Activated CD4-positive, alpha-beta T cell treated with anti-CD3 and anti-CD28 coated beads for 24 hours (primary cell): Measurements from ENCODE around the gene SLC27A5.
A peak's percentile ranks its signal among the peaks of the same experiment; 100 is the strongest.
"Not testable (repeated sequence)": the region's sequence is repeated elsewhere in the genome, so short reads cannot be mapped to it uniquely, and the experiment has no call there.

Experiments used
- DNase-seq, 2 donors: peaks; one replicate each; pipeline ENCODE4 v3.0.0-alpha.2; 2020; ENCODE audit warnings: low read depth in 2 of 2

The SLC27A5 gene

GRCh38 chr19:58498316-58499020 lies 13.3 kb downstream of the SLC27A5 start:
- no peak for DNase-seq

GRCh38 chr19:58497634-58498170 lies 14.1 kb downstream of the SLC27A5 start:
- no peak for DNase-seq

- no peak for DNase-seq
Observed at GRCh38 chr19:58492265-58492664, 19.5 kb downstream of the SLC27A5 start.

- no peak for DNase-seq
Observed at GRCh38 chr19:58491393-58491792, 20.4 kb downstream of the SLC27A5 start.

GRCh38 chr19:58484349-58484748 lies 27.4 kb downstream of the SLC27A5 start:
- not testable (repeated sequence) for DNase-seq

- DNase-seq, result no peak
Observed at GRCh38 chr19:58483776-58484175, 28.0 kb downstream of the SLC27A5 start.

- no peak for DNase-seq
Observed at GRCh38 chr19:58482372-58482771, 29.4 kb downstream of the SLC27A5 start.

GRCh38 chr19:58480831-58481230 lies 31.0 kb downstream of the SLC27A5 start:
- no peak for DNase-seq

- no peak for DNase-seq
Observed at GRCh38 chr19:58480481-58480830, 31.3 kb downstream of the SLC27A5 start.

- no peak for DNase-seq
Observed at GRCh38 chr19:58479736-58480480, 31.9 kb downstream of the SLC27A5 start.

- DNase-seq, result no peak
Observed at GRCh38 chr19:58479303-58479702, 32.5 kb downstream of the SLC27A5 start.

GRCh38 chr19:58477871-58478270 lies 33.9 kb downstream of the SLC27A5 start:
- no peak for DNase-seq

- no peak for DNase-seq
Observed at GRCh38 chr19:58477130-58477529, 34.7 kb downstream of the SLC27A5 start.

- DNase-seq, result no peak
Observed at GRCh38 chr19:58476498-58477015, 35.2 kb downstream of the SLC27A5 start.

- DNase-seq, result peak; percentile 90
Observed at GRCh38 chr19:58475714-58476497, 35.9 kb downstream of the SLC27A5 start, which contains the start of gene ZNF446. Gene ZNF446 (plus strand): TSS chr19:58476352. CDS start chr19:58477219, 867 bp downstream.

GRCh38 chr19:58474997-58475713 lies 36.6 kb downstream of the SLC27A5 start:
- DNase-seq, result no peak

GRCh38 chr19:58474291-58474996 lies 37.3 kb downstream of the SLC27A5 start:
- DNase-seq, result no peak

- DNase-seq, result no peak
Observed at GRCh38 chr19:58473775-58474174, 38.0 kb downstream of the SLC27A5 start.

GRCh38 chr19:58471736-58472135 lies 40.1 kb downstream of the SLC27A5 start:
- DNase-seq, result no peak

- not testable (repeated sequence) for DNase-seq
Observed at GRCh38 chr19:58470837-58471543, 40.8 kb downstream of the SLC27A5 start.
